ENCODE measurements around the gene ACSM3. TPM values are rescaled to one million over a fixed set of nuclear protein-coding genes. Genes with fewer than 3 reads are reported as not detected.

Gene ACSM3
- total RNA-seq, 5 donors from 2014 or later (not counting 1 experiment from before 2014, with no cell fraction given): 6.4 to 9.2 (median 8.9) TPM

- Histone ChIP-seq H3K27ac (ENCODE audit: low read length) (no peak overlapping the region), H3K27me3 (replicated peaks in 1 of 2; ENCODE audit: control insufficient read depth in 2 of 2, extremely low read depth in 1 of 2, insufficient read depth in 2 of 2, low read length in 1 of 2) (no peaks in the 10 kb centered on the region), H3K4me1 (ENCODE audit: control insufficient read depth in 1 of 2, extremely low read depth in 1 of 2, insufficient read depth in 2 of 2, low read length in 2 of 2) (peaks cover 13 to 15% of the 10 kb centered on the region in 2 experiments), H3K36me3 (ENCODE audit: control insufficient read depth in 2 of 2, extremely low read depth in 1 of 2, insufficient read depth in 1 of 2, low read length in 1 of 2) (no peaks in the 10 kb centered on the region), H3K9me3 (no peaks in the 10 kb centered on the region), H3K4me3 (ENCODE audit: control insufficient read depth in 1 of 2, extremely low read depth in 1 of 2, low read length in 1 of 2) (no peak overlapping the region)
- no peak overlapping the region for H3K27ac Mint-ChIP-seq
- 97% methylated on average over 5 of the region's 6 CpGs for WGBS (ENCODE audit: insufficient coverage)
- no peaks in the 10 kb centered on the region for H3K9me3 Mint-ChIP-seq
- H3K4me3 Mint-ChIP-seq: no peak overlapping the region
- ChIA-PET POLR2A (no interaction called here), CTCF (interaction anchor here in 1 of 2 donors (0.6 kb wide), 1 partner anchor 72 kb away, joined by 4 read pairs; no protein-coding TSS in a partner anchor)
- H3K36me3 Mint-ChIP-seq: no peaks in the 10 kb centered on the region
- peaks cover 22 to 30% (median 26%) of the 10 kb centered on the region in 3 donors for H3K4me1 Mint-ChIP-seq
- no peaks in the 10 kb centered on the region for H3K27me3 Mint-ChIP-seq
- DNase-seq: no peak
- ATAC-seq (replicated peaks in 1 of 4): no peak
These were observed 82.2 kb downstream of the ACSM3 start for GRCh38 chr16:20846030-20846429.

DNA sequence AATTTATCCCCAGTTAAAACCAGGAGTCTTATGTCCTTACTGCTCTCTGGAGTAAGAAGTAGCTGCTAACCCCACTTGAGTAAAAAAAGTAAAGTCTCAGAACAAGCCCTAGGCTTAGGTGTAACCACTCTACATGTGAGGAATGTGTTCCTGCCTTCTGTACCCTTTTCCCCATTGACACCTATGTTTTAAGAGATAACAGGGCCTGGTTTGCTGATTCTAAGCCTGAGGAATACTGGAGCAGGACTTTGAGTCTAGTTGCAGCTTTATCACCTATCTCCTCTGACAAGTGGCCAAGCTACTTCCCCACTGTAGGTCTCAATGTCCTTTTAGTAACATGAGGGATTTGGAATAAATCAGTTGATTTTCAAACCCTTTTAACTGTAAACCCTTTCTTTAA lies 82.7 kb downstream of the ACSM3 start:
- H3K27ac Mint-ChIP-seq: no peak overlapping the region
- H3K36me3 Mint-ChIP-seq: no peaks in the 10 kb centered on the region
- H3K27me3 ChIP-seq (replicated peaks in 1 of 2; ENCODE audit: control insufficient read depth in 2 of 2, extremely low read depth in 1 of 2, insufficient read depth in 2 of 2, low read length in 1 of 2): no peaks in the 10 kb centered on the region
- H3K4me3 ChIP-seq (ENCODE audit: control insufficient read depth in 1 of 2, extremely low read depth in 1 of 2, low read length in 1 of 2): no peak overlapping the region
- H3K27me3 Mint-ChIP-seq: no peaks in the 10 kb centered on the region
- no peak for ATAC-seq (replicated peaks in 1 of 4)
- ChIA-PET CTCF (interaction anchor here in 1 of 2 donors (0.6 kb wide), 1 partner anchor 72 kb away, joined by 4 read pairs; no protein-coding TSS in a partner anchor), POLR2A (no interaction called here)
- H3K4me1 Mint-ChIP-seq: peaks cover 22 to 30% (median 26%) of the 10 kb centered on the region in 3 donors
- H3K36me3 ChIP-seq (ENCODE audit: control insufficient read depth in 2 of 2, extremely low read depth in 1 of 2, insufficient read depth in 1 of 2, low read length in 1 of 2): no peaks in the 10 kb centered on the region
- no peak overlapping the region for H3K4me3 Mint-ChIP-seq
- H3K9me3 ChIP-seq: no peaks in the 10 kb centered on the region
- DNase-seq: no peak
- H3K27ac ChIP-seq (ENCODE audit: low read length): no peak overlapping the region
- peaks cover 13 to 15% of the 10 kb centered on the region in 2 experiments for H3K4me1 ChIP-seq (ENCODE audit: control insufficient read depth in 1 of 2, extremely low read depth in 1 of 2, insufficient read depth in 2 of 2, low read length in 2 of 2)
- H3K9me3 Mint-ChIP-seq: no peaks in the 10 kb centered on the region

Other genes starting within 250 kb of the ACSM3 start
- gene ACSM2B, start 187.6 kb upstream of the ACSM3 start, total RNA-seq: under 1 TPM in 2 of 5 donors, not detected in 3; 0.18 to 0.86 TPM
- under 1 TPM; 0.46 to 0.76 (median 0.58) TPM for gene ACSM1, start 66.3 kb upstream of the ACSM3 start, total RNA-seq
- 10 to 100 TPM; 57.0 to 96.2 (median 61.4) TPM for gene THUMPD1, start 22.2 kb upstream of the ACSM3 start, total RNA-seq
- gene ERI2, start 42.5 kb downstream of the ACSM3 start, total RNA-seq: 1 to 10 TPM; 2.3 to 3.0 (median 2.4) TPM
- gene REXO5, start 42.5 kb downstream of the ACSM3 start, total RNA-seq: 1 to 10 TPM in 1 of 5 donors, under 1 TPM in 4; 0.57 to 1.7 (median 0.89) TPM
- 1 to 10 TPM; 3.3 to 7.5 (median 5.7) TPM for gene DCUN1D3, start 136.3 kb downstream of the ACSM3 start, total RNA-seq
- 10 to 100 TPM; 16.2 to 23.6 (median 19.6) TPM for gene LYRM1, start 136.8 kb downstream of the ACSM3 start, total RNA-seq

Measured in T-cell (primary cell).